ENCODE results near the gene STK39. TPM values are rescaled to one million over a fixed set of nuclear protein-coding genes. Genes with fewer than 3 reads are reported as not detected.

Gene STK39
- total RNA-seq, 1 donor from 2014 or later, result 26.9 TPM

DNA sequence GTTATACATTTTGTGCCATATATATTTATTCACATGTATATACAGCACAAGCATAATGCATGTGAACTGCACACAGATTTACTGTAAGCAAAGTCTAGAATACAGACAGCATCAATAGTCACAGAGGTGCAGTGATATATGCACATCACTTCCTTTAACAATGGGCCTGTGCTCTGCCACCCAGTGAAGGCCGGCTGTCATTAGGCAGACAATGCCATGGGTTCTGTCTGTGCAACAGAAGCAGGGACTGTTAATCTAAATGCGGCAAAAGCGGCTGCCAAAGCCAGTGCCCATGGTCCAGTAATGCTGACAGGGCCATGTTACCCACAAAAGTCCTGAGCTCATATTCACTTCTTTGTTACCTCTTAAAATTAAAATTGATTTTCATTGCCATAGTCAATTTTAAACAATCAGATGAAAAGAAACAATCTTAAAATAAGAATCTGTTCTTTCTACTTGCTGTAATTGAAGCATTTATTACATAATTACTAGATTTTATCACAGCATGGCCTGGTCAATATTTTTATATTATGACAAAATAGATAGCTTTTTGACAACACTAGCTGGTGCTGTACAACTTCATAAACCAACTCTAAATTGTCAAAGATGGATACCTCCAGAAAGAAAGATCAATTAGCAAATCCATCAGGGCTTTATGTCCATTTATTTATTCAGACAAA, 232.0 kb downstream of the STK39 start:
- Mint-ChIP-seq H3K9me3 (ENCODE audit: unreplicated experiment) (no peaks in the 10 kb centered on the region), H3K4me3 (ENCODE audit: unreplicated experiment) (no peak overlapping the region), H3K36me3 (ENCODE audit: unreplicated experiment) (peaks cover 11% of the 10 kb centered on the region), H3K27me3 (ENCODE audit: unreplicated experiment) (no peaks in the 10 kb centered on the region), H3K27ac (ENCODE audit: unreplicated experiment) (no peak overlapping the region), H3K4me1 (ENCODE audit: unreplicated experiment) (peaks cover 11% of the 10 kb centered on the region)
- no peak for DNase-seq (ENCODE audit: extremely low spot score, unreplicated experiment)
- TF ChIP-seq, protein P1, sequence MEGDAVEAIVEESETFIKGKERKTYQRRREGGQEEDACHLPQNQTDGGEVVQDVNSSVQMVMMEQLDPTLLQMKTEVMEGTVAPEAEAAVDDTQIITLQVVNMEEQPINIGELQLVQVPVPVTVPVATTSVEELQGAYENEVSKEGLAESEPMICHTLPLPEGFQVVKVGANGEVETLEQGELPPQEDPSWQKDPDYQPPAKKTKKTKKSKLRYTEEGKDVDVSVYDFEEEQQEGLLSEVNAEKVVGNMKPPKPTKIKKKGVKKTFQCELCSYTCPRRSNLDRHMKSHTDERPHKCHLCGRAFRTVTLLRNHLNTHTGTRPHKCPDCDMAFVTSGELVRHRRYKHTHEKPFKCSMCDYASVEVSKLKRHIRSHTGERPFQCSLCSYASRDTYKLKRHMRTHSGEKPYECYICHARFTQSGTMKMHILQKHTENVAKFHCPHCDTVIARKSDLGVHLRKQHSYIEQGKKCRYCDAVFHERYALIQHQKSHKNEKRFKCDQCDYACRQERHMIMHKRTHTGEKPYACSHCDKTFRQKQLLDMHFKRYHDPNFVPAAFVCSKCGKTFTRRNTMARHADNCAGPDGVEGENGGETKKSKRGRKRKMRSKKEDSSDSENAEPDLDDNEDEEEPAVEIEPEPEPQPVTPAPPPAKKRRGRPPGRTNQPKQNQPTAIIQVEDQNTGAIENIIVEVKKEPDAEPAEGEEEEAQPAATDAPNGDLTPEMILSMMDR (IDR thresholded peaks at IDR 0.05), result no peak

DNA sequence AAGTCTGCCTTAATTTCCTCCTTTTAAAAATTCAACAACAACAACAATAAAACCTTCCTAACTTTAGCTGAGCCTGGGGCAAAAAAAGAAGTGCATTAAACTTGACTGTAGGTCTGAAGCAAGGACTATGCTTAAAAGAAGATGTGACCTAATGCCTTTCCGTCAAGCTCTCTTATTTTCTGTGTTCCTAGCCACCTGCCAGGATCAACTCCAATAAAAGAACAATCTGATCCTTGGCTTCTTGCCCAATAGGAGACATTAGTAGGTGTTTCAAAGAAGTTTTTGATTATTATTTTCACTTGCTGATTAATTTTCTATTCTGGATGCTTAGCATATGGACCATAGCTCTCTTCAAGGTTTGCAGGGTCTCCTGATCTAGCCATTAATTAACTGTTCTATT, 237.5 kb downstream of the STK39 start:
- TF ChIP-seq, protein P1 (IDR thresholded peaks at IDR 0.05), result no peak
- H3K4me1 Mint-ChIP-seq (ENCODE audit: unreplicated experiment), result peaks cover 13% of the 10 kb centered on the region
- H3K9me3 Mint-ChIP-seq (ENCODE audit: unreplicated experiment), result peaks cover 4% of the 10 kb centered on the region
- peaks cover 33% of the 10 kb centered on the region for H3K36me3 Mint-ChIP-seq (ENCODE audit: unreplicated experiment)
- no peaks in the 10 kb centered on the region for H3K27me3 Mint-ChIP-seq (ENCODE audit: unreplicated experiment)
- no peak overlapping the region for H3K4me3 Mint-ChIP-seq (ENCODE audit: unreplicated experiment)
- H3K27ac Mint-ChIP-seq (ENCODE audit: unreplicated experiment), result no peak overlapping the region
- DNase-seq (ENCODE audit: extremely low spot score, unreplicated experiment), result no peak

DNA sequence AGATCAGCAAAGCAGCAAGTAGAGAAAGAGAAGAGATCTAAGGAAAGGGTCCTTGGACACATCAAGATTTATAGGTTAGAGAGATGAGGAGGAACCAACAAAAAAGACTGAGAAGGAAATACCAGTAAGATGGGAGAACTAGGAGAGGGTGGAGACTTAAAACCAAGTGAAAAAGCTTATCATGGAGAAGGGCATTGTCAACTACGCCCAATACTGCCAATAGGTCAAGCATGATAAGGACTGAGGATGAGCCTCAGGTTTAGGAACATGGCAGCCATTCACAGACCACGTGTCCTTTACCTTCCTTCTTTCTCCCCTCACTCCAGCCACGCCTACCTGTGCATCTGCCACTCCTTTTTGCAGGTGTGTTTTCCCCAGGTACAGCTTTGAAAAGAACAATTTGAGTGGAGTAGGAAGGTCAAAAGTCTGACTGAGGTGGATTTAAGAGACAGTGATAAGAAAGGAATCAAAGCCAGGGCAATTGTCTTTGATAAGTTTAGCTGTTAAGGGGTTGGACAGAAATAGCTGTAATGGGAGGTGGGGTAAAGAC, 238.7 kb downstream of the STK39 start:
- Mint-ChIP-seq H3K36me3 (ENCODE audit: unreplicated experiment) (peaks cover 30% of the 10 kb centered on the region), H3K27me3 (ENCODE audit: unreplicated experiment) (no peaks in the 10 kb centered on the region), H3K27ac (ENCODE audit: unreplicated experiment) (no peak overlapping the region), H3K4me3 (ENCODE audit: unreplicated experiment) (no peak overlapping the region), H3K4me1 (ENCODE audit: unreplicated experiment) (peaks cover 14% of the 10 kb centered on the region), H3K9me3 (ENCODE audit: unreplicated experiment) (peaks cover 4% of the 10 kb centered on the region)
- DNase-seq (ENCODE audit: extremely low spot score, unreplicated experiment), result no peak
- TF ChIP-seq, protein P1 (IDR thresholded peaks at IDR 0.05), result no peak

DNA sequence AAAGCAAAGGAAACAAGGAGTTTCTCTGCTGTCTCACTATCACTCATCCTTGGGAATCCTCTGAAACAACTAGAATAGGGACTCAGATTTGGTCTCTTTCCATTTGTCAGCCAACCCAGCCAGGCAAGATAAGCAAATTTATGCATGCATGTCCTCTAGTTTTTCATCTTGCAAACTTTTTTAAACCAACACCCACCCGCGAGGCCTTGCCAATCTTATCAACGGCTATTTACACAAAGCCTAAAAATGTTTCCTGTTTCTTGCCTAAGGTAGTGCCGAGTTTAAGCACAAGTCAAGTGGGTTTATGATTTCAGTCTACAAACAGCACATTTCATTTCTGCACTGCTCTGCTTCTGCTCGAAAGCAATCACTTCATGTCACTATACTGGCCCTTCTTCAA, 240.9 kb downstream of the STK39 start:
- Mint-ChIP-seq H3K27ac (ENCODE audit: unreplicated experiment) (no peak overlapping the region), H3K36me3 (ENCODE audit: unreplicated experiment) (peaks cover 24% of the 10 kb centered on the region), H3K9me3 (ENCODE audit: unreplicated experiment) (peaks cover 4% of the 10 kb centered on the region), H3K27me3 (ENCODE audit: unreplicated experiment) (no peaks in the 10 kb centered on the region), H3K4me3 (ENCODE audit: unreplicated experiment) (no peak overlapping the region), H3K4me1 (ENCODE audit: unreplicated experiment) (peaks cover 27% of the 10 kb centered on the region)
- TF ChIP-seq, protein P1 (IDR thresholded peaks at IDR 0.05), result no peak
- no peak for DNase-seq (ENCODE audit: extremely low spot score, unreplicated experiment)

DNA sequence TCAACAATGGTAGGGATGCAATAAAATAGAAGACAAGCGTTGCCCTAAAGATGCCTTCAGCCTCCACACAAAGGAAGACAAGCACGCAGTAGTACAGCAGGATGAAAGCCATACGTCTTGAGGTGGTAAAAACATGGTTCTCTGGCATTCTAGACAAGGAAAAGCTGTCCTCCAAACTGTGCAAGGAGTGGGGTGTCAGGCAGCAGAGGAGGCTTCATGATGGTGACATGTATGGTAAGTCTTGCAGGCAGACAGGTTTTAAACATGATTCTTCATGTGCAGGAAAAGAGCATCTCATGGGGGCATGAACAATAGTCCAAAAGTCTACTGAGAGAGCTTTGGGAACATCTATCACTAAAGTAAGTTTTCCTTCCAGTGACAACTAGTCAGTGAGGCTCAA, 241.8 kb downstream of the STK39 start:
- no peak overlapping the region for H3K4me3 Mint-ChIP-seq (ENCODE audit: unreplicated experiment)
- H3K27me3 Mint-ChIP-seq (ENCODE audit: unreplicated experiment), result no peaks in the 10 kb centered on the region
- peaks cover 4% of the 10 kb centered on the region for H3K9me3 Mint-ChIP-seq (ENCODE audit: unreplicated experiment)
- peak overlapping the region; percentile 40 for H3K27ac Mint-ChIP-seq (ENCODE audit: unreplicated experiment)
- peaks cover 27% of the 10 kb centered on the region for H3K36me3 Mint-ChIP-seq (ENCODE audit: unreplicated experiment)
- TF ChIP-seq, protein P1 (IDR thresholded peaks at IDR 0.05), result no peak
- H3K4me1 Mint-ChIP-seq (ENCODE audit: unreplicated experiment), result peaks cover 27% of the 10 kb centered on the region
- DNase-seq (ENCODE audit: extremely low spot score, unreplicated experiment), result no peak
